ENCODE data around the gene TRIM21. TPM values are rescaled to one million over a fixed set of nuclear protein-coding genes. Genes with fewer than 3 reads are reported as not detected.
"Not testable (repeated sequence)": the region's sequence is repeated elsewhere in the genome, so short reads cannot be mapped to it uniquely, and the experiment has no call there.

The TRIM21 gene
- total and polyA plus RNA-seq, 7 donors, result 15.0 to 32.1 (median 17.2) TPM

DNA sequence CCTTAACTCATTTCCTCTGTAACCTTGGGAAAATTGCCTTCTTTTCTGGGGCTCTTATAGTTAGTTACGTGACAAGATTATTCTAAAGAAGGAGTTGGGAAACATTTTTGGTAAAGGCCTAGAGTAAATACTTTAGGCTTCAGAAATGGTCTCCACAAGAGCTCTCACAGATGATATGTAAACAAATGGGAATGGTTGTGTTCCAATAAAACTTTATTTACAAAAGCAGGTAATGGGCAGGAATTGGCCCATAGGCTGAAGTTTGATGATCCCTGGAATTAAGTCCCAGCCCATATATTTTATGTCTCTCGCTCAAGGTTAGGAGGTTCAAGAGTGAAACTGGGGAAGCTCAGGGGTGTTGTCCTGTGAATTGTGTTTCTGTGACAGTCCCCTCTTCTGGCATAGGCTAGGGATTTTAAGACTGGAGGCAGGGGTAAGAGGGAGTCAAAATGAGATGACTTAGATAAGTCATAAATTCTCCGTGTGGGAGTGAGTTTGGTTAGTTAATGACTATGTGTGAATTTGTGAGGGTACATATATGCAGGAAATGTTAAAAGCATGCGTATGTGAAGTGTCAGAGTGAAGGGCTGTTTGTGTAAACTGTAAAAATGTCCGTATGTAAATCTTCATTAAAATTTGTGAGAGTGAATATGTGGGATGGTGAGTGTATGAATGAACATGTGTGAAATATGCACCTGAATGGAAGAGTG, 17.9 kb downstream of the TRIM21 start:
- Histone ChIP-seq H3K9me3 (no peaks in the 10 kb centered on the region), H3K4me1 (no peaks in the 10 kb centered on the region), H3K27ac (no peak overlapping the region), H3K4me3 (no peak overlapping the region), H3K36me3 (no peaks in the 10 kb centered on the region), H3K27me3 (no peaks in the 10 kb centered on the region)
- intact Hi-C loops (cut with DNase I), result no loop called here
- TF ChIP-seq POLR2A (IDR thresholded peaks at IDR 0.05) (no peak), POLR2AphosphoS5 (IDR thresholded peaks at IDR 0.05) (no peak)
- TF ChIP-seq, protein P1, sequence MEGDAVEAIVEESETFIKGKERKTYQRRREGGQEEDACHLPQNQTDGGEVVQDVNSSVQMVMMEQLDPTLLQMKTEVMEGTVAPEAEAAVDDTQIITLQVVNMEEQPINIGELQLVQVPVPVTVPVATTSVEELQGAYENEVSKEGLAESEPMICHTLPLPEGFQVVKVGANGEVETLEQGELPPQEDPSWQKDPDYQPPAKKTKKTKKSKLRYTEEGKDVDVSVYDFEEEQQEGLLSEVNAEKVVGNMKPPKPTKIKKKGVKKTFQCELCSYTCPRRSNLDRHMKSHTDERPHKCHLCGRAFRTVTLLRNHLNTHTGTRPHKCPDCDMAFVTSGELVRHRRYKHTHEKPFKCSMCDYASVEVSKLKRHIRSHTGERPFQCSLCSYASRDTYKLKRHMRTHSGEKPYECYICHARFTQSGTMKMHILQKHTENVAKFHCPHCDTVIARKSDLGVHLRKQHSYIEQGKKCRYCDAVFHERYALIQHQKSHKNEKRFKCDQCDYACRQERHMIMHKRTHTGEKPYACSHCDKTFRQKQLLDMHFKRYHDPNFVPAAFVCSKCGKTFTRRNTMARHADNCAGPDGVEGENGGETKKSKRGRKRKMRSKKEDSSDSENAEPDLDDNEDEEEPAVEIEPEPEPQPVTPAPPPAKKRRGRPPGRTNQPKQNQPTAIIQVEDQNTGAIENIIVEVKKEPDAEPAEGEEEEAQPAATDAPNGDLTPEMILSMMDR (IDR thresholded peaks at IDR 0.05), result no peak
- no peak for DNase-seq
- 64 to 71% methylated on average over 5 of the region's 5 CpGs for WGBS, 2 donors

DNA sequence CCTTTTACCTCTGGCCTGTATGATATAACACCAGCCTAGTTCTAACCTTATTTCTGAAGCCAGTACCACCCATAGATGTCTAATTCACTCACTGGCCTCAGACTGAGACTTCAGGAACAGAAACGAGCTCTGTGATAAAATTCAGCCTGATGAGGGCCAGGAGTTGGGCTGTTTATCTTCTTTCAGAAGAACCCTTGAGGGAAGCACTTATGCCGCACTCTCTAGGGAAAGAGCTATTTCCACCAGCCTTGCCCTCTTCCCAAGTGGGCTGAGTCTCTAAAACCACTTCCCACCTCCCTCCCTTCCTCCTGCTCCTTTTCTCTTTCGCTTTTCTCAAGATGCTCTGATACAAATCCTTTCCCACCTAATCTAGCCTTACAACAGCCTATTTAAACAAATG, 23.3 kb downstream of the TRIM21 start:
- no peaks in the 10 kb centered on the region for H3K27me3 ChIP-seq
- H3K36me3 ChIP-seq, result no peaks in the 10 kb centered on the region
- H3K4me3 ChIP-seq, result no peak overlapping the region
- no peak overlapping the region for H3K27ac ChIP-seq
- WGBS, 2 donors, result 57 to 58% methylated on average over 3 of the region's 3 CpGs
- no peak for DNase-seq
- H3K4me1 ChIP-seq, result no peaks in the 10 kb centered on the region
- no peaks in the 10 kb centered on the region for H3K9me3 ChIP-seq
- TF ChIP-seq POLR2AphosphoS5 (IDR thresholded peaks at IDR 0.05), result peak in 2 of 4 donors; percentile 35 to 51
- TF ChIP-seq EP300 (IDR thresholded peaks at IDR 0.05), result no peak
- TF ChIP-seq POLR2A (IDR thresholded peaks at IDR 0.05), result no peak
- TF ChIP-seq, protein P1 (IDR thresholded peaks at IDR 0.05), result no peak
- intact Hi-C loops (cut with DNase I), result no loop called here

DNA sequence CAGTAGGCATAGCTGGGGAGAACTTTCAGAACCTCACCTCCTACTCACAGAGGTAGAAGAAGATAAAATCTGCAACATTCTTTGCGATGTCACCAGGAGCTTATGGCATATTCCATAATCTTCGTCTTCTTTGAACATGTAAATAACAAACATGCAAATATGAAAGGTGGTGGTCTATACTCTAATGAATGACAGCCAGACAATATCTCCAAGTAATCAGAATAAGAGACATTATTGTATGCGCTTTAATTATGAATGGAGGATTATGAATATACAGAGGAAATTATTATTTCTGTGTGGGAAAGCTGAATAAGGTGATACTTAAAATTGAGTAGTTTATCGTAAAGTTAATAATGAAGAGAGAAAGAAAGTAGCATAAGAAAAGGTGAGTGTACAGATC, 25.2 kb downstream of the TRIM21 start, which contains the start of gene OR52B4:
OR52B4 (minus strand) TSS at position 101 of the 400 bp plus-strand sequence; CDS start at position 10, 91 bp downstream.
- Histone ChIP-seq H3K9me3 (no peaks in the 10 kb centered on the region), H3K36me3 (no peaks in the 10 kb centered on the region), H3K4me3 (no peak within 1 kb of the TSS), H3K27me3 (no peaks in the 10 kb centered on the region), H3K4me1 (no peaks in the 10 kb centered on the region), H3K27ac (no peak within 1 kb of the TSS)
- WGBS, 2 donors, result 71 to 80% methylated on average over 4 of the region's 4 CpGs
- TF ChIP-seq POLR2A (IDR thresholded peaks at IDR 0.05) (no peak), EP300 (IDR thresholded peaks at IDR 0.05) (no peak), POLR2AphosphoS5 (IDR thresholded peaks at IDR 0.05) (no peak)
- TF ChIP-seq, protein P1 (IDR thresholded peaks at IDR 0.05), result no peak
- DNase-seq, result no peak
- intact Hi-C loops (cut with DNase I), result no loop called here

DNA sequence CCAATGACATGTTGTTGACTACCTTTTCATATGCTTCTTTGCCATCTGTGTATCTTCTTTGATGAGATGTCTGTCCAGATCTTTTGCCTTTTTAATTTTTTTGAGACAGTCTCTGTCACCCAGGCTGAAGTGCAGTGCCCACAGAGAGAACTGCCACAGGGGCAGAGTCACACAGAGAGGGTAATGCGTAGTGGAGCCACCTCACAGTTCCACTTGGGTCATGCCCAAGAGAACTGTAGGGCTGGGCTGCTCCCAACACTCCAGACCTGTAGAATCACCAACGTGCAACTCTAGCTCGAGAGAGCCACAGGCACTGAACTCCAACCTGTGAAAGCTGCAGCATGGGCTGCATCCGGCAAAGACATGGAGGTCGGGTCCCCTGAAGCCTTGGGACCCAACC, 45.4 kb downstream of the TRIM21 start:
- intact Hi-C loops (cut with DNase I); H3K36me3 ChIP-seq; H3K27me3 ChIP-seq; H3K4me3 ChIP-seq; H3K4me1 ChIP-seq; DNase-seq; H3K27ac ChIP-seq; H3K9me3 ChIP-seq: not testable (repeated sequence)
- WGBS, 2 donors, result 89 to 97% methylated on average over 1 of the region's 5 CpGs

DNA sequence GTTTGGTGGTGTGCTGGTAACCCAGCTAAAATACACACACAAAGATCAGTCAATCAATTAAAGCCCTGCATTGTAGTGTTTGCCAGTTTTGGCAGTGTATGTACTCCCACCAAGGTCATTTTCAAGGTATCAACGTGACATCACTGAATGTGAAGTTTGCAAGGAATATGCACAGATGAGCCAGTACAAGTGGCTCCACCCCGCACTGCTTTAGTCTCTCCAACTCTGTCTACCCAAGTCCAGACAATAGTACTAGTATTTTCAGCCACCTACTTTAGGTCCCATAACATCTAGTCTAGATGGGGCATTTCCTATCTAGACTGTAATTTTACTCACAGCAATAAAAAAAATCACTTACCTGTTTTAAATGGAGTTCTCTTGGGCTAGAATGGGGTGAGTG, 48.1 kb downstream of the TRIM21 start:
- H3K9me3 ChIP-seq; intact Hi-C loops (cut with DNase I); H3K4me3 ChIP-seq; H3K27ac ChIP-seq; H3K36me3 ChIP-seq; H3K27me3 ChIP-seq; DNase-seq; H3K4me1 ChIP-seq: not testable (repeated sequence)
- WGBS, 2 donors, result 81 to 83% methylated on average over 2 of the region's 2 CpGs

Other genes with a start within 250 kb of the TRIM21 start
- not detected for gene OR52B4, start 25.3 kb downstream of the TRIM21 start, total RNA-seq
- not detected for gene OR52B4, start 25.3 kb downstream of the TRIM21 start, polyA plus RNA-seq
- gene OR52K2, start 55.6 kb upstream of the TRIM21 start, total RNA-seq, result under 1 TPM in 1 of 4 donors, not detected in 3; 0.41 TPM
- gene OR52K2, start 55.6 kb upstream of the TRIM21 start, polyA plus RNA-seq, result not detected
- gene OR52K1, start 88.9 kb upstream of the TRIM21 start, total RNA-seq, result under 1 TPM in 1 of 4 donors, not detected in 3; 0.14 TPM
- not detected for gene OR52K1, start 88.9 kb upstream of the TRIM21 start, polyA plus RNA-seq
- gene OR52M1, start 151.5 kb upstream of the TRIM21 start, total RNA-seq, result not detected
- gene OR52M1, start 151.5 kb upstream of the TRIM21 start, polyA plus RNA-seq, result not detected
- gene OR52I2, start 188.0 kb upstream of the TRIM21 start, total RNA-seq, result not detected
- not detected for gene OR52I2, start 188.0 kb upstream of the TRIM21 start, polyA plus RNA-seq
- gene OR52I1, start 200.3 kb upstream of the TRIM21 start, total RNA-seq, result not detected
- gene OR52I1, start 200.3 kb upstream of the TRIM21 start, polyA plus RNA-seq, result not detected
- 10 to 100 TPM in 3 of 4 donors, 1 to 10 TPM in 1; 8.9 to 15.0 (median 11.7) TPM for gene TRIM68, start 214.5 kb upstream of the TRIM21 start, total RNA-seq
- 10 to 100 TPM in 2 of 3 donors, 1 to 10 TPM in 1; 6.0 to 12.9 (median 11.6) TPM for gene TRIM68, start 214.5 kb upstream of the TRIM21 start, polyA plus RNA-seq
- not detected for gene OR51D1, start 243.8 kb upstream of the TRIM21 start, total RNA-seq
- not detected for gene OR51D1, start 243.8 kb upstream of the TRIM21 start, polyA plus RNA-seq

All from sigmoid colon (tissue), 7 donors.